Left colon (tissue), 2 donors: Measurements from ENCODE around the gene TRERF1. TPM values are rescaled to one million over a fixed set of nuclear protein-coding genes. Genes with fewer than 3 reads are reported as not detected.

Experiments used
- ATAC-seq: fragments of 200-7000 bp; cut with Tn5 transposase; one replicate; pipeline ENCODE4 v1.9.1; 2020; ENCODE audit warnings: mild to moderate bottlenecking, moderate library complexity
- DNase-seq, 2 donors: peaks; one replicate each; pipeline ENCODE4 v3.0.0-alpha.2; 2020
- intact Hi-C, 2 donors: fragments of 100-400 bp; cut with DNase I in 1 of 2; cut with micrococcal nuclease in 1 of 2; formaldehyde crosslinking; loops; one replicate each; pipeline versions ENCODE4 v1.11.2 to v1.14.0; 2022; cut with DNase I, micrococcal nuclease
- total RNA-seq, 2 donors: library from RNA; stranded (reverse); fragmentation: NEBNext Ultra II Directional; extraction: Animal tissue kit (Norgen Biotek cat#: 25700); gene quantifications; one replicate each; pipeline ENCODE4 v1.2.1, GENCODE V29; 2021
- donor health status: DM: no; HTN: no; CAD: no.
- donor health status: DM: yes; HTN: yes; CAD: no.

TRERF1 gene
- total RNA-seq, 2 donors from 2014 or later: 2.3 to 4.0 TPM

GRCh38 chr6:42402184-42402583 lies 49.5 kb downstream of the TRERF1 start:
- intact Hi-C loops: no loop called here
- no peak for ATAC-seq

GRCh38 chr6:42401613-42401951 lies 50.1 kb downstream of the TRERF1 start:
- intact Hi-C loops: no loop called here
- DNase-seq: no peak
- ATAC-seq: no peak

More at GRCh38 chr6:42402184-42402583, 49.5 kb downstream of the TRERF1 start:
- DNase-seq: no peak

DNA sequence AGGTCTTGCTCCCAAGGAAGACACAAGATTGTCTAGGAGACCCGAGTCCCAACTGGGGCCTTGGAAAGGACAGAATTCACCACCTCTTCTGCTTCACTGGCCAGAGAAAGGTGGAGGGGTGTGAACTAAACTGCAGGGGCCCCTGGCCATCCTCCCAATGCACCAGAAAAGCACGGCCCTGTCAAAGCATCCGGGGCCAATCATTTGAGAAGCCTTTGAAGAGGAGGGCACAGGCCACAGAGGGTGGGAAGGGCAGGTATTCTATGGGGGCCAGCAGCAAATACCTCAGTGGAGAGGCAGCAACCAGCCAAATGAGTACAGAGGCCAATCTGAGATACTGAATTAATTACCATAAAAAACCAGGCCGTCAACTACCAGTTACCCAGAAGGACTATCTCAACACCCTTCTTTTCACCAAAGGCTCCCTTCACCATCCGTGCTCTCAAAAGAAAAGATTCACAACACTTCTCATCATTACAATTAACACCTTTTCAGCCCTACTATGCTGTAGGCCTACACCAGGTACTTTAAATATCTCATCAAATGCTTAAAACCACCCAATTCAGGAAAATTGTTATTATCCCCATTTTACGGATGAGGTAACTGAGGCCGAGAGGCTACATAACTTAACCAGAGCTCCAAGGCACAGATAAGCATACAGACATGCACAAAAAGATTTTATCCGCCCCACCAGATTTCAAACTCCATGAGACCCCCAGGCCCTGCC lies 50.7 kb downstream of the TRERF1 start:
- ATAC-seq (no peak), DNase-seq (no peak)
- intact Hi-C loops: no loop called here

DNA sequence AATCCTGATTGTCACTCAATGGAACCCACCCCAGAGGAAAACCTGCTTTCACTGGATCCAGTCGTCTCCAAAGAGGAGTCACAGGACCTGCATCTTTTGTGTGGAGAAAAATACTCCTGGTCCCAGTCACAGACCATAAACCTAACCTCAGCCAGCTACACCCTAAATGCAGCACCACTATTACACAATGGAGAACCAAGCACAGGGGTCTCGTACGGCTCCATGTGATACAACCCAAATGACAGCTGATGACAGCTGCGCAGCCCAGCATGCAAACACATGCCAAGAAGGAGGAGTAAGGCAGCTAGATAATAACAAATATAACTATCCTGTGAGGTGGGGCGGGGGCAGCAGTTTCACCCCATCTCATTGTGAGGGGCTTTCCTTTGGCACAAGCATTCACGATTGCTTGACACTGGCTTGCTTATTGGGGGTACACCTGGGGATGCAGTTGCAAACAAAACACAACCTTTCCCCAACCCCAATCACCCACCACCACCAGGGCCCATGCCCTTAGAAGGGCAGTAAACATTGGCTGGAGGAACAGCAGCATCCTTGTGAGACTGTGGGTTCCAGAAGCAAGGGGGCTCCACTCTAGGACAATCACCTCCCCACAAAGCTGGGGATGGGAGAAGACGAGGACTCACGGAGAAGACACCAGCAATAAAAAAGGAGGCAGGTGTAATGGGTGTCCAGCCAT lies 51.5 kb downstream of the TRERF1 start:
- DNase-seq (no peak), ATAC-seq (no peak)
- intact Hi-C loops: no loop called here

- ATAC-seq: no peak
- intact Hi-C loops: no loop called here
- no peak for DNase-seq
Measured at GRCh38 chr6:42396720-42397119, 55.0 kb downstream of the TRERF1 start.

GRCh38 chr6:42394881-42395620 lies 56.7 kb downstream of the TRERF1 start:
- no peak for DNase-seq
- intact Hi-C loops: no loop called here
- ATAC-seq: no peak

GRCh38 chr6:42394151-42394550 lies 57.6 kb downstream of the TRERF1 start:
- intact Hi-C loops: no loop called here
- no peak for DNase-seq
- no peak for ATAC-seq

DNA sequence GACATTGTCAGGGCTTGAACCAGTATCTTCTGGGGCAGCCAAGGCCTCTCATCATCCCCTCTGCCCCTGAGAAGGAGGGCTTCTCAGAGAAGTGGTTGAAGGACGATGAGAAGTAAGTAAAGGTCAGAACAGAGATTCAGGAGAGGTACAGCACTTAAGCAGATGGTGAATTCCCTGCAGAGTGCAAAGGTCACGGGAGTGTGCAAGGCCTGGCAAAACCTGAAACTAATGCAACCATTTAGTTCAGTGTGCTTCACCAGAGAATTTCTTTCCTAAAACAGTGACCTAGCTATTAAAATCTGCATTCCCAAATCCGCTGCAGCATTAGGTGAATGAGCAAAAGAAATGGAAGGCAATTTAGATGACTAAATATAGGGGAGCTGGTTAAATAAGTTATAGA lies 58.4 kb downstream of the TRERF1 start:
- ATAC-seq (peak; percentile 86), DNase-seq (peak in 1 of 2 donors; percentile 27)
- intact Hi-C loops: no loop called here

DNA sequence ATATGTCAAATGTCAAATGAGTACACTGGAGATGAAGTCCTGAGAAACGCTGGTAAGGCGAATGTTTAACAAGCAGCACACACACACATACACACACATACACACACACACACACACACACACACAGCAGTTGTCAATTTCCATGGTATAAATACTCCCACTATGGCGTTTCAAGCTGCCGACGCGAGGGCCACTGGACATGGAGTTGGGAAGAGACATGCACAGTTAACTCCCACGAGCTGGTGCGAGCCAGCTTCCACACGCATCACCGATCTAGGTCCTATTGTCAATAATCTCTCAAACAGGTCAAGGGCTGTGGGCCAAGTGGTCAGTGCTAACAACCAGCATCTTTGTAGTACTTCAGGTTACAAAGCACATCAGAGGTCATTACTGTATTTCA lies 58.9 kb downstream of the TRERF1 start:
- DNase-seq (no peak), ATAC-seq (no peak)
- intact Hi-C loops: no loop called here

GRCh38 chr6:42391441-42391840 lies 60.3 kb downstream of the TRERF1 start:
- ATAC-seq (no peak), DNase-seq (no peak)
- intact Hi-C loops: no loop called here

- intact Hi-C loops: no loop called here
- ATAC-seq (no peak), DNase-seq (no peak)
Measured at GRCh38 chr6:42390228-42390934, 61.3 kb downstream of the TRERF1 start.

DNA sequence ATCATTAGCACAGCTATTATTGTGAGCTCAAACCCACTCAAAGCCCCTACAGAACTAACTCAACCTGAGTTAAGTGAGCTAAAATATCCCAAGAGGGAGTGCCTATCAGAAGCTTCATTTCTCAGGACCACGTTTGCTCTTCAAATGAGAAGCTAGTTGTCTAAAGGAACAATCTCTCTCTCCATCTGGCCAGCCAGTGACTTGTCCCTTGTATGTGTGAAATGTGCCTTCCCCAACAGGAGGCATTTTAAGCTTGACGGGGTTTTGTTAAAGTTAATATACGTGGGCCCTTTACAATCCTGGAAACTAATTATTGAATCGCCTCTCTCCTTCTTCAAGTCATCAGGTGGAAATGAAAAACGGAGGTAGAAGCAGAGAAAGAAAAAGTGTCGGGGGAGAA lies 62.0 kb downstream of the TRERF1 start:
- DNase-seq (no peak), ATAC-seq (no peak)
- intact Hi-C loops: no loop called here

- intact Hi-C loops: no loop called here
- ATAC-seq (no peak), DNase-seq (no peak)
Measured at GRCh38 chr6:42388046-42388445, 63.7 kb downstream of the TRERF1 start.

DNA sequence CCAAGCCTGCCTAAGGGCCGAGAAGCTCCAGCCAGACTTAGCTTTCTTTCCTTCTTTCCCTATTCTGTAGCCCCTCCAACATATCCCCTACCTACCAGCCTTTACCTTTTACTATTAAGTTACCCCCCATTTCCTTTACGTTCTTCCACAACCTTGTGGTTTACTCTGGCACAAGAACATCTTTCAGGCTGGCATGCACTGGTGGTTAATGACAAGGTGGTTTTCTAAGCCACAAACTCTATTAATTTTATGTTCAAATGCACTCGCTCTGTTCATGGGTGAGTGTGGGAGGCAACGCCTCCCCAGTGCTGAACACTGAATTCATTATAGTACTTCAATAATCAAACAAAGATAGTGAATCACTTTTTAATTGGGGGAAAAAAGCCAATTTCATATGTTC lies 64.4 kb downstream of the TRERF1 start:
- intact Hi-C loops: no loop called here
- no peak for ATAC-seq
- no peak for DNase-seq

DNA sequence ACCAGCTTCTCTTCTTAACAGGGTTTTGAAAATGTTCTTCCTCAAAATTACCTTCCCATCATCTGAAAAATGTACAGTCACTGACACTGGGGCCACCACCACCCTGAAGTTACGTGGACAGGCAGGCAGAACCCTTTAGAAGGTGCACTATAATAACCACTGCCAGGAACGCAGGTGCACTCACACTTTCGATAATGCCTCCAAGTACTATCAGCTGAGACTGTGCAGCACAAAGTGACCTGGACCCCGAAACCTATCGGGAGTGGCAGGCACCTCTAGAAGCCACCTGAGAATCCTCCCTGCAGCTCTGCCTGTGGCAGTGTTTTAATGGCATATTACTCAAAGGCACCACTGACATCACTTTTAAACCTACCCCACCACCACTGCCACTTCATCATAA lies 66.4 kb downstream of the TRERF1 start:
- DNase-seq: no peak
- no peak for ATAC-seq
- intact Hi-C loops: no loop called here

DNA sequence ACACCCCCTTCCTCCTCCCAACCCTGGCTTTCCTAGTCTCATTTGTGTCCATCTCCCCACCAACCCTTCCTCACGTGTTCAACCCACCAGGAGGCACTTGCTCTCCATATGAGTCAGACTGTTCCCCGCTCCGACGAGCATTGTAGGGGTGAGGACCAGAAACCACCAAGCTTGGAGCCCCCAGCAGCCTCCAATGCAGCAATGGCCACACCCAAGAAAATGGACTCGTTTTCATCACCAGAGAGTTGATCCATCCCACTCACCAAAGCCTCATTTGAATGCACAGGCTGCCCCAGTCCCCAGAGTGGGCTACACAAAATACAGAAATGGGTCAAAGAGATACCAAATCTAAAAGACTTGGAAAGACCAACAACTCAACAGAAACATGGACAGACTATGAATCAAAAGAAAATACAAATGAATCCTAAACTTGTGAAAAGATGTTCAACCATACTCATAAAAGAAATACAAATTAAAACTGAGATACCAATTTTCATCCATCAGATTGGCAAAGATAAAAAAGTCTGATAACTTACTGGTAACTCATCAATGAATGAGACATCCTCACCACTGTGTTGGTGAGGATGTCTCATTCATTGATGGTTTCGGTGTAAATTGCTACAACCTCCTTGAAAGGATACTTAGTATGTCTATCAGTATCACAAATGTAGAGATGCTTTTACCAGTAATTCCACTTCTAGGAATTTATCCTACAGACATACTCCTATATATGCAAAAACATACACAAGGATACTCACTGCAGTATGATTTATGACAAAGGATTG lies 68.1 kb downstream of the TRERF1 start:
- intact Hi-C loops: no loop called here

DNA sequence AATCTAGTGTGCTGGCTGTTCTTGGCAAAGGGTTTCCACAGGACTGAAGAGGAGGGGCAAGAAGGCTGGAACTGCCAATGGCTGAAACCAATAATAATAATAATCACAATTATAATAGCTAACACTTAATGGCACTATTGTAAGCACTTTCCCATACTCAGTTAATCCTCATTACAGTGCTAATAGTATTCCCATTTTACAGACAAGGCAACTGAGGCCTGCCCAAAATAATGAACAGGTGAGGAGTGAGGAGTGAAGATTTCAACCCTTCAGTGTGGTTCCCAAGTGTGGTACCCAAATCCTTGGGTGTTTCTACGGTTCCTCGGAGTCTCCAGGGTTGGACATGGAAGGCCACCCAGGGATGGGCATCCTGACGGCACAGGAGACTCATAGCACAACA lies 69.9 kb downstream of the TRERF1 start:
- no peak for ATAC-seq
- intact Hi-C loops: no loop called here
- DNase-seq: no peak

More for the DNA sequence above, 68.1 kb downstream of the TRERF1 start:
- no peak for DNase-seq
- ATAC-seq: no peak

DNA sequence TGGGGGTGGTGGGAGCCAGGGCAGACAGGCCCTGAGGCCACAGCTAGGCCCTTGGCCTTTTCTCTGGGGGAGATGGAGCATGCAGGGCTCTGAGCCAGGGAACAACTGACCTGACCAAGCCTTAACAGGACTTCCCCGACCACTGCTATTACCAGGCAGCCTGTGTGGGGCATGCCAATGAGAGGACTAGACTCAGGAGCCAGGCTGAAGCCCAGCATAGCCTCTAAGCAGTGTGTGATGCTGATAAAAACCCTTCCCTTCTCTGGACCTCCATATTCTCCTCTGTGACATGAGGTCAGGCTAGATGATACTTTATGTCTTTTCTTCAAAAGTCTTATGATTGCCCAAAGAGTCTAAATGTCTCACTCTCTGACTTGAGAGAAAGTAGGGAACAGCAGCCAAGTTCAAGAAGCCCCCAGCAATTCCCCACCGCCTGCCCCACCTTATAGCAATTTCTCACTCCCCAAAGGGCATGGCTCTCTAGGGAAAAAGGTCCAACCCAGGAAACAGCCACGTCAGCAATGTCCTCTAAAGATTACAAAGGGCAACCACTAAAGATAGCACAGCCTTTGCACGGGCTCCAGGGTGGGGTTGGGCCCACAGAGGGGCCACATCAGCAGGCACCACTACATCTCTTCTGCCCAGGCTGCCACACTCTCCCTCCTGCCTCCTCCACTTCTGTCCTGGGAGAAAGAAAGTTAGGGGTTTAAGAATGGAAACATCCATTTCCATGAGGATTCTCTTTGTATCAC lies 71.3 kb downstream of the TRERF1 start:
- peak; percentile 31 for ATAC-seq
- intact Hi-C loops: no loop called here
- DNase-seq: no peak
